ENCODE results near the gene CLEC16A. TPM values are rescaled to one million over a fixed set of nuclear protein-coding genes. Genes with fewer than 3 reads are reported as not detected.
A peak's percentile ranks its signal among the peaks of the same experiment; 100 is the strongest.

Gene CLEC16A
- total RNA-seq, 2 donors from 2014 or later, result 46.6 to 47.6 TPM

DNA sequence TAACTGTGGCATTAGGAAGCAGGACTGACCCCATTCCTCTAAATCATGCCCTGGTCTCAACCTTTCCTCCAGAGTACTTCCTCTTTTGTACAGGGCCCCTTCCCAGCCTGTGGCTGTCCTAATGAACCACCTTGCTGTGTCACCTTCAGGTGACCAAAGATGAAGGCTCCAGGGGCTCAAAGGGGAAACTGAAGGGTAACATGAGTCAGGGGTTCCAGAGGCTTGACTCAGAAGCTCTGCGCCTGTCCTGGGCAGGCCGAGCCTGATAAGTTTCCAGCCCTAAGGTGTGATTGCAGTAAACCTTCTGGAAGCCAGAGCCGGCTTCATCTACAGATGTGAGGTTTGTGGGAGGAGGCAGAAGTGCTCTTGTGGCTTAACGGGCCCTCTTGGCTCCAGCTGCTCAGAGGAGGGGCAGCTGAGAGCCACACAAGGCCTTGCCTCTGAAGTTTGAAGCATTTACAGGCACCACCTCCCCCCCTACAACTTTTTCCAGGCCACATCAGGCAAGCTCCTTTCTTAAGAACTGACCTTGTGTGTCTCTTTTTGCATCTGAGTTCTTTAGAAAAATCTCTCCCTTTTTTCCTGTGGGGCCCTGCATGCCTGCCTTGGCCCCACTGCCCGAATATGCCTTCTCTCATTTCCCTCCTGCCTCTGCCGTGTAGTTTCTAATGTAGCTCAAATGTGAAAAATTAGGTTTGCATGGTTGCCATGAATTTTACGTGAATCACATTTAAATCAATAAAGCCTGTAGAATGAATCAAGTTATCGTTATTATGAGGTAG lies 149.9 kb downstream of the CLEC16A start:
- DNase-seq (ENCODE audit: low spot score) (no peak), ATAC-seq (ENCODE audit: insufficient number of reproducible peaks, low FRiP score, low read depth) (no peak)
- Histone ChIP-seq H3K4me3 (no peak overlapping the region), H3K36me3 (no peaks in the 10 kb centered on the region), H3K27ac (peak overlapping the region in 1 of 2 donors; percentile 13), H3K9me3 (no peaks in the 10 kb centered on the region), H3K4me1 (ENCODE audit: control insufficient read depth in 1 of 2, low read depth in 2 of 2) (peaks cover 0 to 25% of the 10 kb centered on the region in 2 donors), H3K27me3 (replicated peaks; ENCODE audit: insufficient read depth) (no peaks in the 10 kb centered on the region)
- TF ChIP-seq, protein P1, sequence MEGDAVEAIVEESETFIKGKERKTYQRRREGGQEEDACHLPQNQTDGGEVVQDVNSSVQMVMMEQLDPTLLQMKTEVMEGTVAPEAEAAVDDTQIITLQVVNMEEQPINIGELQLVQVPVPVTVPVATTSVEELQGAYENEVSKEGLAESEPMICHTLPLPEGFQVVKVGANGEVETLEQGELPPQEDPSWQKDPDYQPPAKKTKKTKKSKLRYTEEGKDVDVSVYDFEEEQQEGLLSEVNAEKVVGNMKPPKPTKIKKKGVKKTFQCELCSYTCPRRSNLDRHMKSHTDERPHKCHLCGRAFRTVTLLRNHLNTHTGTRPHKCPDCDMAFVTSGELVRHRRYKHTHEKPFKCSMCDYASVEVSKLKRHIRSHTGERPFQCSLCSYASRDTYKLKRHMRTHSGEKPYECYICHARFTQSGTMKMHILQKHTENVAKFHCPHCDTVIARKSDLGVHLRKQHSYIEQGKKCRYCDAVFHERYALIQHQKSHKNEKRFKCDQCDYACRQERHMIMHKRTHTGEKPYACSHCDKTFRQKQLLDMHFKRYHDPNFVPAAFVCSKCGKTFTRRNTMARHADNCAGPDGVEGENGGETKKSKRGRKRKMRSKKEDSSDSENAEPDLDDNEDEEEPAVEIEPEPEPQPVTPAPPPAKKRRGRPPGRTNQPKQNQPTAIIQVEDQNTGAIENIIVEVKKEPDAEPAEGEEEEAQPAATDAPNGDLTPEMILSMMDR (IDR thresholded peaks at IDR 0.05), result no peak

- no peaks in the 10 kb centered on the region for H3K27me3 ChIP-seq (replicated peaks; ENCODE audit: insufficient read depth)
- no peak for ATAC-seq (ENCODE audit: insufficient number of reproducible peaks, low FRiP score, low read depth)
- no peak for DNase-seq (ENCODE audit: low spot score)
- no peaks in the 10 kb centered on the region for H3K36me3 ChIP-seq
- no peak overlapping the region for H3K4me3 ChIP-seq
- no peaks in the 10 kb centered on the region for H3K9me3 ChIP-seq
- peak overlapping the region in 1 of 2 donors; percentile 13 for H3K27ac ChIP-seq
- TF ChIP-seq, protein P1 (IDR thresholded peaks at IDR 0.05), result no peak
- H3K4me1 ChIP-seq (ENCODE audit: control insufficient read depth in 1 of 2, low read depth in 2 of 2), result peaks cover 3 to 32% of the 10 kb centered on the region in 2 donors
These were observed 150.6 kb downstream of the CLEC16A start for GRCh38 chr16:11094857-11095565.

- TF ChIP-seq, protein P1 (IDR thresholded peaks at IDR 0.05), result no peak
- peaks cover 8 to 39% of the 10 kb centered on the region in 2 donors for H3K4me1 ChIP-seq (ENCODE audit: control insufficient read depth in 1 of 2, low read depth in 2 of 2)
- H3K27ac ChIP-seq, result no peak overlapping the region
- H3K4me3 ChIP-seq, result no peak overlapping the region
- H3K36me3 ChIP-seq, result no peaks in the 10 kb centered on the region
- H3K27me3 ChIP-seq (replicated peaks; ENCODE audit: insufficient read depth), result no peaks in the 10 kb centered on the region
- no peaks in the 10 kb centered on the region for H3K9me3 ChIP-seq
- ATAC-seq (ENCODE audit: insufficient number of reproducible peaks, low FRiP score, low read depth) (no peak), DNase-seq (ENCODE audit: low spot score) (no peak)
These were observed 151.6 kb downstream of the CLEC16A start for GRCh38 chr16:11095935-11096334.

DNA sequence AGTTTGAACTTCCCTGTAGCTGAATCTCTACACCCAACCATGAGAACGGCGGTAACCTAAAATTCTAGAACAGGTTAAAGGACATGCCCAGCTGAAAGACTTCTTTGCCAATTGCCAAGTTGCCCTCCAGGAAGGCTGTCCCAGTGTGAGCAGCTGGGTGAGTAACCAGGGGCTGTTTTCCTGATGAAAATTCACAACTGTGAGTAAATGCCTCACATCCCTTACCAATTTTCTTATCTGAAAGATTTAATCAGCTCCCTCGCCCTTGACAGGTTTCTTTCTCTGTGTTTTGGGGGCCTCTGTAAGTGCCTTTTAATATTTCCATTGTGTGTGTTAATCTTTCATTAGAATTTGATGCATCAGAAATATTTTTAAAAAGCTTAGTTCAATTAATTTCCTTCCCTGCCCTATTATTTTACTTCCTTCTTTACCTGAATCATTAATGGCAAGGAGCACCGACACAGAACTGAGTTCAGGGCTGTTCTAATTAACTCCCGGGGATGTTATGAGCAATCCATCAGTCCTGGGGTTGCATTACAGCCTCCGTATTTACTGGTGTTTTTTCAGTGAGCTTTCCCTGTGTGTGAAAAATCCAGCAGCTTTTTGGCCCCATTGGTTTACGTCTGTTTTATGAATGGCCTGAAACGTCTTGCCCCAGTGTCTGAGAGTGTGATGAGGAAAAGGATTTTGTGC lies 152.9 kb downstream of the CLEC16A start:
- no peak overlapping the region for H3K4me3 ChIP-seq
- ATAC-seq (ENCODE audit: insufficient number of reproducible peaks, low FRiP score, low read depth), result no peak
- no peaks in the 10 kb centered on the region for H3K9me3 ChIP-seq
- H3K27me3 ChIP-seq (replicated peaks; ENCODE audit: insufficient read depth), result no peaks in the 10 kb centered on the region
- H3K36me3 ChIP-seq, result no peaks in the 10 kb centered on the region
- H3K27ac ChIP-seq, result no peak overlapping the region
- H3K4me1 ChIP-seq (ENCODE audit: control insufficient read depth in 1 of 2, low read depth in 2 of 2), result peaks cover 8 to 44% of the 10 kb centered on the region in 2 donors
- no peak for DNase-seq (ENCODE audit: low spot score)
- TF ChIP-seq, protein P1 (IDR thresholded peaks at IDR 0.05), result no peak

GRCh38 chr16:11097787-11098167 lies 153.4 kb downstream of the CLEC16A start:
- H3K4me1 ChIP-seq (ENCODE audit: control insufficient read depth in 1 of 2, low read depth in 2 of 2), result peaks cover 8 to 49% of the 10 kb centered on the region in 2 donors
- H3K4me3 ChIP-seq, result no peak overlapping the region
- TF ChIP-seq, protein P1 (IDR thresholded peaks at IDR 0.05), result no peak
- DNase-seq (ENCODE audit: low spot score) (no peak), ATAC-seq (ENCODE audit: insufficient number of reproducible peaks, low FRiP score, low read depth) (no peak)
- no peaks in the 10 kb centered on the region for H3K36me3 ChIP-seq
- H3K27ac ChIP-seq, result no peak overlapping the region
- no peaks in the 10 kb centered on the region for H3K27me3 ChIP-seq (replicated peaks; ENCODE audit: insufficient read depth)
- no peaks in the 10 kb centered on the region for H3K9me3 ChIP-seq
